GM23338 (cell line): ENCODE data around the gene PFKP.

Source experiments
- CREB1 ChIP-seq: fragments of 250-450 bp; sonication (Bioruptor Pico); IDR thresholded peaks from 2 replicates; pipeline ENCODE4 v1.5.0; 2020; ENCODE audit warnings: low read depth, mild to moderate bottlenecking, moderate library complexity
- EZH2 ChIP-seq: fragments of 200-600 bp; sonication (generic); IDR thresholded peaks from one replicate; pipeline ENCODE4 v1.8.0; 2017; ENCODE audit warnings: antibody characterized with exemption, mild to moderate bottlenecking, low read depth; ENCODE audit not compliant: unreplicated experiment
- EZH2phosphoT487 ChIP-seq: fragments of 200-600 bp; sonication (generic); IDR thresholded peaks from one replicate; pipeline ENCODE4 v1.8.1; 2018; ENCODE audit warnings: antibody characterized with exemption; ENCODE audit not compliant: unreplicated experiment
- JUNB ChIP-seq: IDR thresholded peaks from one replicate; pipeline ENCODE4 v1.6.1; 2016; ENCODE audit warnings: antibody characterized with exemption; ENCODE audit not compliant: unreplicated experiment
- NANOG ChIP-seq: IDR thresholded peaks from 2 replicates; pipeline ENCODE4 v1.6.1; 2016; ENCODE audit warnings: antibody characterized with exemption, borderline replicate concordance
- POLR2AphosphoS5 ChIP-seq: IDR thresholded peaks from 2 replicates; pipeline ENCODE4 v1.6.1; 2016; ENCODE audit warnings: antibody characterized with exemption, low read depth
- STAT1 ChIP-seq: IDR thresholded peaks from one replicate; pipeline ENCODE4 v1.6.1; 2016; ENCODE audit warnings: antibody characterized with exemption; ENCODE audit not compliant: unreplicated experiment
- TF ChIP-seq, protein P1 (sequence below), 2 experiments: fragments of 200-600 bp in 1 of 2; sonication (generic) in 1 of 2; conservative IDR thresholded peaks; 2 replicates each; pipeline versions ENCODE4 v1.5.1 to v1.6.1; 2016 to 2017; ENCODE audit warnings: antibody characterized with exemption in 2 of 2, low read depth in 2 of 2, mild to moderate bottlenecking in 2 of 2, moderate library complexity in 1 of 2
- TF ChIP-seq, protein P2 (sequence below): IDR thresholded peaks from one replicate; pipeline ENCODE4 v1.6.1; 2018; ENCODE audit warnings: antibody characterized with exemption; ENCODE audit not compliant: unreplicated experiment
- TF ChIP-seq, protein P3 (sequence below): fragments of 250-450 bp; sonication (Bioruptor Pico); IDR thresholded peaks from 2 replicates; pipeline ENCODE4 v1.5.0; 2020; ENCODE audit warnings: mild to moderate bottlenecking, moderate library complexity

DNA sequence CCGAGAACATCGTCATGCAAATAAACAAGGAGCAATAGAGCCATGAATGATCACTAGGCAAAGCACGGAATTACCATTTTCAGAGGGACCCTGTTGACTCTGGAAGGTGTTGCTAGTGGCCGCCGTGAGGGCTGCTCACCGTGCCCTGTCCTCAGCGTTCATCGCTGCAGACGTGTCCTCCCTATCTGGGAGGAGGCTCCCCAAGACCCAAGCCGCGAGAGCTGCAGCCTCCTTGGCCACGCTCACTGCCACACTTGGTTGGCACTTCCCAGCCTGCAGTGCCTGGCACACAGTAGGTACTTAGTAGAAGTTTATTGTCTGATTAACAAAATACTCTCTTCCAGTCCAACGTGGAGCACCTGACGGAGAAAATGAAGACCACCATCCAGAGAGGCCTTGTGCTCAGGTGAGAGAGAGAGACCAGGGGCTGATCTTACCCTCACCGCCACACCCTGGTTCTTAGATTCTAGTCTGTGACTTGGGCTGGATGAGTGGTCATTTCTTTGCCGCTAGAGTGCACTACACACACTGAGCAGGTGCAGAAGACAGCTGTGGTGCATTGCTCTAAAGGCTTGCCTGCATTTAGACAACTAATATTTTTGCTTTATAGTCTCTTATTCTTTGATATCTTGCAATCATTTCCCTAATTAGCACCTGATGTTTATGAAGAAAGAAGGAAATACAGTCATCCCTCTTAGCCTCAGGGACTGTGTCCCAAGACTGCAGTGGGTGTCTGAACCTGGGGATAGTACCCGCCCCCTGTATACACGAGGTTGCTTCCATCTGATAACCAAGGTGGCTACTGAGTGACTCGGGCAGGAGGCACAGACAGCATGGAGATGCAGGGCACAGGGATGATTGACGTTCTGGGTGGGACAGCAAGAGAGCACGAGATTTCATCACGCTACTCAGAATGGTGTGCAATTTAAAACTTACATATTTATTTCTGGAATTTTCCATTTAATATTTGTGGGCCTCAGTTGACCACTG, 65.0 kb downstream of the PFKP start:
- TF ChIP-seq, protein P1, sequence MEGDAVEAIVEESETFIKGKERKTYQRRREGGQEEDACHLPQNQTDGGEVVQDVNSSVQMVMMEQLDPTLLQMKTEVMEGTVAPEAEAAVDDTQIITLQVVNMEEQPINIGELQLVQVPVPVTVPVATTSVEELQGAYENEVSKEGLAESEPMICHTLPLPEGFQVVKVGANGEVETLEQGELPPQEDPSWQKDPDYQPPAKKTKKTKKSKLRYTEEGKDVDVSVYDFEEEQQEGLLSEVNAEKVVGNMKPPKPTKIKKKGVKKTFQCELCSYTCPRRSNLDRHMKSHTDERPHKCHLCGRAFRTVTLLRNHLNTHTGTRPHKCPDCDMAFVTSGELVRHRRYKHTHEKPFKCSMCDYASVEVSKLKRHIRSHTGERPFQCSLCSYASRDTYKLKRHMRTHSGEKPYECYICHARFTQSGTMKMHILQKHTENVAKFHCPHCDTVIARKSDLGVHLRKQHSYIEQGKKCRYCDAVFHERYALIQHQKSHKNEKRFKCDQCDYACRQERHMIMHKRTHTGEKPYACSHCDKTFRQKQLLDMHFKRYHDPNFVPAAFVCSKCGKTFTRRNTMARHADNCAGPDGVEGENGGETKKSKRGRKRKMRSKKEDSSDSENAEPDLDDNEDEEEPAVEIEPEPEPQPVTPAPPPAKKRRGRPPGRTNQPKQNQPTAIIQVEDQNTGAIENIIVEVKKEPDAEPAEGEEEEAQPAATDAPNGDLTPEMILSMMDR (conservative IDR thresholded peaks at IDR 0.05; ENCODE audit: low read depth in 2 of 2): no peak
- TF ChIP-seq POLR2AphosphoS5: no peak
- TF ChIP-seq, protein P2, sequence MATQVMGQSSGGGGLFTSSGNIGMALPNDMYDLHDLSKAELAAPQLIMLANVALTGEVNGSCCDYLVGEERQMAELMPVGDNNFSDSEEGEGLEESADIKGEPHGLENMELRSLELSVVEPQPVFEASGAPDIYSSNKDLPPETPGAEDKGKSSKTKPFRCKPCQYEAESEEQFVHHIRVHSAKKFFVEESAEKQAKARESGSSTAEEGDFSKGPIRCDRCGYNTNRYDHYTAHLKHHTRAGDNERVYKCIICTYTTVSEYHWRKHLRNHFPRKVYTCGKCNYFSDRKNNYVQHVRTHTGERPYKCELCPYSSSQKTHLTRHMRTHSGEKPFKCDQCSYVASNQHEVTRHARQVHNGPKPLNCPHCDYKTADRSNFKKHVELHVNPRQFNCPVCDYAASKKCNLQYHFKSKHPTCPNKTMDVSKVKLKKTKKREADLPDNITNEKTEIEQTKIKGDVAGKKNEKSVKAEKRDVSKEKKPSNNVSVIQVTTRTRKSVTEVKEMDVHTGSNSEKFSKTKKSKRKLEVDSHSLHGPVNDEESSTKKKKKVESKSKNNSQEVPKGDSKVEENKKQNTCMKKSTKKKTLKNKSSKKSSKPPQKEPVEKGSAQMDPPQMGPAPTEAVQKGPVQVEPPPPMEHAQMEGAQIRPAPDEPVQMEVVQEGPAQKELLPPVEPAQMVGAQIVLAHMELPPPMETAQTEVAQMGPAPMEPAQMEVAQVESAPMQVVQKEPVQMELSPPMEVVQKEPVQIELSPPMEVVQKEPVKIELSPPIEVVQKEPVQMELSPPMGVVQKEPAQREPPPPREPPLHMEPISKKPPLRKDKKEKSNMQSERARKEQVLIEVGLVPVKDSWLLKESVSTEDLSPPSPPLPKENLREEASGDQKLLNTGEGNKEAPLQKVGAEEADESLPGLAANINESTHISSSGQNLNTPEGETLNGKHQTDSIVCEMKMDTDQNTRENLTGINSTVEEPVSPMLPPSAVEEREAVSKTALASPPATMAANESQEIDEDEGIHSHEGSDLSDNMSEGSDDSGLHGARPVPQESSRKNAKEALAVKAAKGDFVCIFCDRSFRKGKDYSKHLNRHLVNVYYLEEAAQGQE: no peak
- no peak for TF ChIP-seq EZH2
- no peak for TF ChIP-seq CREB1 (CRISPR knock-in tag)
- TF ChIP-seq, protein P3, sequence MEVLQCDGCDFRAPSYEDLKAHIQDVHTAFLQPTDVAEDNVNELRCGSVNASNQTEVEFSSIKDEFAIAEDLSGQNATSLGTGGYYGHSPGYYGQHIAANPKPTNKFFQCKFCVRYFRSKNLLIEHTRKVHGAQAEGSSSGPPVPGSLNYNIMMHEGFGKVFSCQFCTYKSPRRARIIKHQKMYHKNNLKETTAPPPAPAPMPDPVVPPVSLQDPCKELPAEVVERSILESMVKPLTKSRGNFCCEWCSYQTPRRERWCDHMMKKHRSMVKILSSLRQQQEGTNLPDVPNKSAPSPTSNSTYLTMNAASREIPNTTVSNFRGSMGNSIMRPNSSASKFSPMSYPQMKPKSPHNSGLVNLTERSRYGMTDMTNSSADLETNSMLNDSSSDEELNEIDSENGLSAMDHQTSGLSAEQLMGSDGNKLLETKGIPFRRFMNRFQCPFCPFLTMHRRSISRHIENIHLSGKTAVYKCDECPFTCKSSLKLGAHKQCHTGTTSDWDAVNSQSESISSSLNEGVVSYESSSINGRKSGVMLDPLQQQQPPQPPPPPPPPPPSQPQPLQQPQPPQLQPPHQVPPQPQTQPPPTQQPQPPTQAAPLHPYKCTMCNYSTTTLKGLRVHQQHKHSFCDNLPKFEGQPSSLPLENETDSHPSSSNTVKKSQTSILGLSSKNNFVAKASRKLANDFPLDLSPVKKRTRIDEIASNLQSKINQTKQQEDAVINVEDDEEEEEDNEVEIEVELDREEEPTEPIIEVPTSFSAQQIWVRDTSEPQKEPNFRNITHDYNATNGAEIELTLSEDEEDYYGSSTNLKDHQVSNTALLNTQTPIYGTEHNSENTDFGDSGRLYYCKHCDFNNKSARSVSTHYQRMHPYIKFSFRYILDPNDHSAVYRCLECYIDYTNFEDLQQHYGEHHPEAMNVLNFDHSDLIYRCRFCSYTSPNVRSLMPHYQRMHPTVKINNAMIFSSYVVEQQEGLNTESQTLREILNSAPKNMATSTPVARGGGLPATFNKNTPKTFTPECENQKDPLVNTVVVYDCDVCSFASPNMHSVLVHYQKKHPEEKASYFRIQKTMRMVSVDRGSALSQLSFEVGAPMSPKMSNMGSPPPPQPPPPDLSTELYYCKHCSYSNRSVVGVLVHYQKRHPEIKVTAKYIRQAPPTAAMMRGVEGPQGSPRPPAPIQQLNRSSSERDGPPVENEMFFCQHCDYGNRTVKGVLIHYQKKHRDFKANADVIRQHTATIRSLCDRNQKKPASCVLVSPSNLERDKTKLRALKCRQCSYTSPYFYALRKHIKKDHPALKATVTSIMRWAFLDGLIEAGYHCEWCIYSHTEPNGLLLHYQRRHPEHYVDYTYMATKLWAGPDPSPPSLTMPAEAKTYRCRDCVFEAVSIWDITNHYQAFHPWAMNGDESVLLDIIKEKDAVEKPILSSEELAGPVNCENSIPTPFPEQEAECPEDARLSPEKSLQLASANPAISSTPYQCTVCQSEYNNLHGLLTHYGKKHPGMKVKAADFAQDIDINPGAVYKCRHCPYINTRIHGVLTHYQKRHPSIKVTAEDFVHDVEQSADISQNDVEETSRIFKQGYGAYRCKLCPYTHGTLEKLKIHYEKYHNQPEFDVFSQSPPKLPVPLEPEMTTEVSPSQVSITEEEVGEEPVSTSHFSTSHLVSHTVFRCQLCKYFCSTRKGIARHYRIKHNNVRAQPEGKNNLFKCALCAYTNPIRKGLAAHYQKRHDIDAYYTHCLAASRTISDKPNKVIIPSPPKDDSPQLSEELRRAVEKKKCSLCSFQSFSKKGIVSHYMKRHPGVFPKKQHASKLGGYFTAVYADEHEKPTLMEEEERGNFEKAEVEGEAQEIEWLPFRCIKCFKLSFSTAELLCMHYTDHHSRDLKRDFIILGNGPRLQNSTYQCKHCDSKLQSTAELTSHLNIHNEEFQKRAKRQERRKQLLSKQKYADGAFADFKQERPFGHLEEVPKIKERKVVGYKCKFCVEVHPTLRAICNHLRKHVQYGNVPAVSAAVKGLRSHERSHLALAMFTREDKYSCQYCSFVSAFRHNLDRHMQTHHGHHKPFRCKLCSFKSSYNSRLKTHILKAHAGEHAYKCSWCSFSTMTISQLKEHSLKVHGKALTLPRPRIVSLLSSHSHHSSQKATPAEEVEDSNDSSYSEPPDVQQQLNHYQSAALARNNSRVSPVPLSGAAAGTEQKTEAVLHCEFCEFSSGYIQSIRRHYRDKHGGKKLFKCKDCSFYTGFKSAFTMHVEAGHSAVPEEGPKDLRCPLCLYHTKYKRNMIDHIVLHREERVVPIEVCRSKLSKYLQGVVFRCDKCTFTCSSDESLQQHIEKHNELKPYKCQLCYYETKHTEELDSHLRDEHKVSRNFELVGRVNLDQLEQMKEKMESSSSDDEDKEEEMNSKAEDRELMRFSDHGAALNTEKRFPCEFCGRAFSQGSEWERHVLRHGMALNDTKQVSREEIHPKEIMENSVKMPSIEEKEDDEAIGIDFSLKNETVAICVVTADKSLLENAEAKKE (CRISPR knock-in tag): no peak
- TF ChIP-seq EZH2phosphoT487: no peak
- TF ChIP-seq STAT1: no peak
- TF ChIP-seq JUNB: no peak
- no peak for TF ChIP-seq NANOG
